Esophagus muscularis mucosa (tissue), 4 donors: ENCODE measurements around the gene FAAP100. TPM values are rescaled to one million over a fixed set of nuclear protein-coding genes. Genes with fewer than 3 reads are reported as not detected.

Experiments used
- DNase-seq: peaks from one replicate; pipeline ENCODE4 v3.0.0-alpha.2; 2017; ENCODE audit errors: extremely low spot score
- H3K27ac ChIP-seq, 4 donors: fragments of 200-600 bp; sonication (generic); replicated peaks in 1 of 4; 1 replicate in 3 of 4; 2 replicates in 1 of 4; pipeline ENCODE4 v1.5.1; 2016 to 2019; ENCODE audit warnings: mild to moderate bottlenecking in 1 of 4
- H3K27me3 ChIP-seq, 4 donors: fragments of 200-600 bp; sonication (generic); one replicate each; pipeline versions ENCODE4 v1.5.1 to v1.6.0; 2016 to 2019
- H3K36me3 ChIP-seq, 4 donors: fragments of 200-600 bp; sonication (generic); one replicate each; pipeline ENCODE4 v1.5.1; 2016 to 2019
- H3K4me1 ChIP-seq, 4 donors: fragments of 200-600 bp; sonication (generic); one replicate each; pipeline ENCODE4 v1.5.1; 2016 to 2019
- H3K4me3 ChIP-seq, 4 donors: fragments of 200-600 bp; sonication (generic); 1 replicate in 2 of 4; 2 replicates in 2 of 4; pipeline ENCODE4 v1.5.1; 2016 to 2019; ENCODE audit warnings: mild to moderate bottlenecking in 4 of 4, moderate library complexity in 1 of 4
- H3K9me3 ChIP-seq, 4 donors: fragments of 200-600 bp; sonication (generic); 1 replicate in 3 of 4; 2 replicates in 1 of 4; pipeline ENCODE4 v1.5.1; 2016 to 2019
- EP300 ChIP-seq: sonication (generic); formaldehyde crosslinking; IDR thresholded peaks from one replicate; pipeline ENCODE4 v1.6.1; 2017; ENCODE audit warnings: antibody characterized with exemption
- POLR2A ChIP-seq: fragments of 450-650 bp; IDR thresholded peaks from one replicate; pipeline ENCODE4 v1.6.1; 2017; ENCODE audit warnings: antibody characterized with exemption, moderate library complexity, mild to moderate bottlenecking, low read depth
- POLR2AphosphoS5 ChIP-seq, 2 donors: sonication (generic); formaldehyde crosslinking; IDR thresholded peaks; one replicate each; pipeline ENCODE4 v1.6.1; 2017; ENCODE audit warnings: antibody characterized with exemption in 2 of 2
- WGBS: methylation state at CpG from one replicate; pipeline ENCODE4 v1.1.5; 2018; 5-methylcytosine and 5-hydroxymethylcytosine counted together
- intact Hi-C: fragments of 100-400 bp; cut with DNase I; formaldehyde crosslinking; loops from one replicate; pipeline ENCODE4 v1.15.1; 2023
- total RNA-seq, 4 donors: library from RNA; depleted of rRNA; stranded (reverse); fragments of >200 nt; gene quantifications; one replicate each; pipeline versions ENCODE4 v1.1.0 to v1.2.1, GENCODE V29; 2016
- TF ChIP-seq, protein P1 (sequence below), 3 experiments: fragments of 200-600 bp in 2 of 3; fragments of 450-650 bp in 1 of 3; sonication (generic) in 2 of 3; IDR thresholded peaks; one replicate each; pipeline ENCODE4 v1.5.1; 2017 to 2019; ENCODE audit warnings: antibody characterized with exemption in 3 of 3, mild to moderate bottlenecking in 2 of 3, moderate library complexity in 1 of 3

FAAP100 gene
- total RNA-seq, 4 donors from 2014 or later, result 13.7 to 33.3 (median 18.6) TPM

DNA sequence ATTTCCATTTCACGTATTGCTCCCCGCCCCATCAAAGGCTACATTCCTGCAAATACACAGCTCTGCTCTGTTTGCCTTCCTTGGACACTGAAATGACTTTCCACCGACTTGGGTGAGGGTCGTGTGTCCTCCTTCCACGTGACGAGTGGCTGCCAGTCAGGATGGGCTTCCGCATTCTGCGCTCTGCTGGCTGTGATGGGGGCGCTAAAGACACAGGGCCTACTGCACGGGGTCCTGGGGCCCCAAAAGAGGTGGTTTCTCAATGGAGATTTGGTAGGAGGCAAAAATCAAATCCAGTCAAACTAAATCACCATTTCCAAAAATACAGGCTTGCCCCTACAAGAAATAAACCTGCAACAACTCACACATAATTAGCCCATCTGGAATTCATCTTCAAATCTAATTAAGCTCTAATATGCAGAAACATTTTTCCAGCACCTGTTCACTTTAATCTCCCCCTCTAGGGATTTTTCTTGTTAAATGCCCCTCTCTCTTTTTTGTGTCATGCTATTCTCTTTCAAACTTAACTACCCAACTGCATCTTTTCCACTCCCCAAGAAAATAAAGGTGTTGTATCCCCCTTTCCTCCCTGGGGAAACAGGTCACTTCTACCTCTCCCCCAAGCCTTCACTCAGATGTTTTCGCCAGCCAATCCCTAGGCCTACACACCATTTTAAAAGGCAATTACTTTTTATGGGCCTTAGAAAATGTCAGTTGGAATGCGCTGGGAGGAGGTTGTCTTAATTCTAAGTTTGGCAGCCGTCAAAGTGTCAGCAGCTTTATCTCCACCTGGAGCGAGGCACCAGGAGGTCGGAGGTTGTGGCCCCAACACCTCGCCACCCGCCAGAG, 21.9 kb upstream of the FAAP100 start:
- no peaks in the 10 kb centered on the region for H3K27me3 ChIP-seq
- DNase-seq, result no peak
- peaks cover 0 to 16% (median 13%) of the 10 kb centered on the region in 4 donors for H3K4me1 ChIP-seq
- intact Hi-C loops, result no loop called here
- H3K9me3 ChIP-seq, result no peaks in the 10 kb centered on the region
- TF ChIP-seq, protein P1, sequence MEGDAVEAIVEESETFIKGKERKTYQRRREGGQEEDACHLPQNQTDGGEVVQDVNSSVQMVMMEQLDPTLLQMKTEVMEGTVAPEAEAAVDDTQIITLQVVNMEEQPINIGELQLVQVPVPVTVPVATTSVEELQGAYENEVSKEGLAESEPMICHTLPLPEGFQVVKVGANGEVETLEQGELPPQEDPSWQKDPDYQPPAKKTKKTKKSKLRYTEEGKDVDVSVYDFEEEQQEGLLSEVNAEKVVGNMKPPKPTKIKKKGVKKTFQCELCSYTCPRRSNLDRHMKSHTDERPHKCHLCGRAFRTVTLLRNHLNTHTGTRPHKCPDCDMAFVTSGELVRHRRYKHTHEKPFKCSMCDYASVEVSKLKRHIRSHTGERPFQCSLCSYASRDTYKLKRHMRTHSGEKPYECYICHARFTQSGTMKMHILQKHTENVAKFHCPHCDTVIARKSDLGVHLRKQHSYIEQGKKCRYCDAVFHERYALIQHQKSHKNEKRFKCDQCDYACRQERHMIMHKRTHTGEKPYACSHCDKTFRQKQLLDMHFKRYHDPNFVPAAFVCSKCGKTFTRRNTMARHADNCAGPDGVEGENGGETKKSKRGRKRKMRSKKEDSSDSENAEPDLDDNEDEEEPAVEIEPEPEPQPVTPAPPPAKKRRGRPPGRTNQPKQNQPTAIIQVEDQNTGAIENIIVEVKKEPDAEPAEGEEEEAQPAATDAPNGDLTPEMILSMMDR (IDR thresholded peaks at IDR 0.05), result no peak
- TF ChIP-seq POLR2A (no peak), EP300 (no peak)
- H3K4me3 ChIP-seq, result no peak overlapping the region
- WGBS, result 84% methylated on average over 17 of the region's 17 CpGs
- peaks cover 37 to 88% (median 78%) of the 10 kb centered on the region in 4 donors for H3K36me3 ChIP-seq
- H3K27ac ChIP-seq, result no peak overlapping the region

DNA sequence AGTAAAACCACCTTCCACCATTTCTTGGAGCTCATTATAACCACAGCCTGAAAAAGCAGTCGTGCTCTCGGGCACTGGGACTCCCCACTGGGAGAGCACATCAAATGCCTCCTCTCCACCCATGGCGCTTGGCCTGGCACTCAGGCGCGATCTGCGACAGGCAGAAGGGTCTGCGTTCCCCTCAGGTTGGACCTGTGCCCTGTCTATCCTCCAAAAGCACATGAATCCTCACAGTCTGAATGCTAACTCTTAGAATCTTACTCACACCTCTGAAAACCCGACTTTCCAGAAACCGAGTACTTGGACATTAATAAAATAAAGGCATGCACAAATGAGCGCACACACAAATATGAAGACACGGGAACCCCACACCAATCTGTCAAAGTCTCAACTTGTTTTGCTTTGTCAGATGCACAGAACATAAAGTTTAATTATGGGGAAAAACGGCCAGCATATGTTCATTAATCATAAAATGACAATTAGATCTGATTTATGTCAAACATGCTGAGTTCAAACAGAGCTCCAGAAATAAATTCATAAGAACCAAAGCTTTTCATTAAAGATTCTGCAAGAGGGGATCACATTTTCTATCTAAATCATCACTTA, 20.5 kb upstream of the FAAP100 start:
- DNase-seq, result no peak
- 87% methylated on average over 12 of the region's 12 CpGs for WGBS
- TF ChIP-seq EP300 (no peak), POLR2AphosphoS5 (IDR thresholded peaks at IDR 0.05) (no peak), POLR2A (no peak)
- TF ChIP-seq, protein P1 (IDR thresholded peaks at IDR 0.05), result no peak
- Histone ChIP-seq H3K36me3 (peaks cover 44 to 87% (median 77%) of the 10 kb centered on the region in 4 donors), H3K4me3 (no peak overlapping the region), H3K27ac (no peak overlapping the region), H3K27me3 (no peaks in the 10 kb centered on the region), H3K4me1 (peaks cover 1 to 26% (median 21%) of the 10 kb centered on the region in 4 donors), H3K9me3 (no peaks in the 10 kb centered on the region)
- intact Hi-C loops, result no loop called here

DNA sequence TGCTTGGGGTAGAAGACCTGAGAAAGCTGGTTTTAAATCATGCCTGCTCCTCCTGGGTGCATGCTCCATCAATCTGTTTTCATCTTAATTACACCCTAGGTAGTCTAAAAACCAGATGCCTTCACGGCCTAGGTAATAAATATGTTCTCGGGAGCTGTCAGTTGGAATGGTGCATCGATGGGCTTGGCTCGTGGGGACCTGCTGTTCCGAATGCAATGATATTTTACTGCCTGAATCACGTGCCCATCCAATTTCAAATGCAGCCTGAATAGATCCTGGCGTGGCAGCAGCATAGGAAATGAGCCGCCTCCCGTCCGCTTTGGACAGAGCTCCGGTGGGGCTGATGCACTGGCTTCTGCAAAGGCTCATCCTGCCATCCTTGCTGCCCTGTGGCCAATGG, 18.8 kb upstream of the FAAP100 start:
- Histone ChIP-seq H3K4me3 (no peak overlapping the region), H3K36me3 (peaks cover 44 to 92% (median 77%) of the 10 kb centered on the region in 4 donors), H3K27ac (no peak overlapping the region), H3K27me3 (no peaks in the 10 kb centered on the region), H3K9me3 (no peaks in the 10 kb centered on the region), H3K4me1 (peaks cover 18 to 28% (median 26%) of the 10 kb centered on the region in 4 donors)
- no peak for DNase-seq
- TF ChIP-seq POLR2A, result no peak
- no peak for TF ChIP-seq EP300
- TF ChIP-seq, protein P1 (IDR thresholded peaks at IDR 0.05), result no peak
- TF ChIP-seq POLR2AphosphoS5 (IDR thresholded peaks at IDR 0.05), result no peak
- WGBS, result 87% methylated on average over 10 of the region's 11 CpGs
- intact Hi-C loops, result no loop called here

DNA sequence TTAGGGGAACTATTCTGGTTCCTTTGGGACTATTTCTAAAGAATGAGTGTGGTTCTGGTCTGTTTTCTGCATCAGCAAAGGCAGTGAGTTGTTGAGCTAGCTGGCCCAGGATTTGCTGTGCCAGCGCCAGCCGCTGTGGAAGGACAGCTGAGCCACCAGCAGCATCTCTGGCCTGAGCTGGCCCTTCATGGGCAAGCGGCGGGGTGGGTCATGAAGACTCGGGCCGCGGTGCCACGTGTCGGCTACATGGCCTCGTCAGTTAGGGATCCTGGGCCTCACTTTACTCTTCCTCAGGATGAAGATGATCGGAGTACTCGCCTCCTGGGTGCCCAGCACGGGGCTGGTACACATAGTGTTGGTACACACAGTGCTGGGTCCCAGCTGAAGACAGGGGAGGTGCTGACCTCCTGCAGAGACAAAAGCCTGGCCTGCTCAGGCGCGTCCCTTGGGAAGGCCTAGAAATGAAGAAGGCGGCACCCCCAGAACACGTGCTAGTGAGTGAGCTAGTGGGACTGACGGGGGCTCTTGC, 17.9 kb upstream of the FAAP100 start:
- peaks cover 47 to 92% (median 78%) of the 10 kb centered on the region in 4 donors for H3K36me3 ChIP-seq

More for the DNA sequence above, 17.9 kb upstream of the FAAP100 start:
- no peaks in the 10 kb centered on the region for H3K9me3 ChIP-seq
- intact Hi-C loops, result no loop called here
- H3K27ac ChIP-seq, result no peak overlapping the region
- no peaks in the 10 kb centered on the region for H3K27me3 ChIP-seq
- TF ChIP-seq POLR2A (no peak), EP300 (no peak), POLR2AphosphoS5 (IDR thresholded peaks at IDR 0.05) (no peak)
- TF ChIP-seq, protein P1 (IDR thresholded peaks at IDR 0.05), result no peak
- no peak overlapping the region for H3K4me3 ChIP-seq
- WGBS, result 99% methylated on average over 10 of the region's 18 CpGs
- peaks cover 22 to 37% (median 34%) of the 10 kb centered on the region in 4 donors for H3K4me1 ChIP-seq
- no peak for DNase-seq
